DMS 273 (cell line): ENCODE data around the gene ZSWIM3.
"Not testable (repeated sequence)": the region's sequence is repeated elsewhere in the genome, so short reads cannot be mapped to it uniquely, and the experiment has no call there.

Experiments used
- DNase-seq: peaks from one replicate; lab custom pipeline; 2025; ENCODE audit not compliant: unreplicated experiment; lab: John Stamatoyannopoulos, UW

Gene ZSWIM3

GRCh38 chr20:45890077-45890984 is 32.9 kb downstream of the ZSWIM3 start:
- peak; percentile 69 for DNase-seq

GRCh38 chr20:45890985-45891983 is 33.9 kb downstream of the ZSWIM3 start, which contains the start of the genes CTSA and NEURL2:
Gene CTSA, plus strand, starts transcription at chr20:45891335. Its CDS starts 234 bp downstream, at chr20:45891569.
Gene NEURL2, minus strand, starts transcription at chr20:45891208. Its CDS starts 217 bp downstream, at chr20:45890991.
- DNase-seq, result peak; percentile 96

GRCh38 chr20:45892049-45892825 is 34.8 kb downstream of the ZSWIM3 start:
- DNase-seq, result peak; percentile 56

GRCh38 chr20:45892828-45893500 is 35.5 kb downstream of the ZSWIM3 start:
- DNase-seq, result no peak

- DNase-seq, result no peak
Observed at GRCh38 chr20:45893831-45894230, 36.4 kb downstream of the ZSWIM3 start.

- DNase-seq, result no peak
Observed at GRCh38 chr20:45894797-45895196, 37.4 kb downstream of the ZSWIM3 start.

- no peak for DNase-seq
Observed at GRCh38 chr20:45896641-45897161, 39.3 kb downstream of the ZSWIM3 start.

GRCh38 chr20:45897289-45897688 is 39.9 kb downstream of the ZSWIM3 start:
- no peak for DNase-seq

GRCh38 chr20:45897692-45898091 is 40.3 kb downstream of the ZSWIM3 start:
- no peak for DNase-seq

- no peak for DNase-seq
Observed at GRCh38 chr20:45898285-45898684, 40.9 kb downstream of the ZSWIM3 start.

- no peak for DNase-seq
Observed at GRCh38 chr20:45899046-45899835, 41.8 kb downstream of the ZSWIM3 start.

- DNase-seq, result not testable (repeated sequence)
Observed at GRCh38 chr20:45901332-45901731, 43.9 kb downstream of the ZSWIM3 start.

- DNase-seq, result no peak
Observed at GRCh38 chr20:45902199-45902701, 44.8 kb downstream of the ZSWIM3 start.

- DNase-seq, result no peak
Observed at GRCh38 chr20:45904583-45905504, 47.4 kb downstream of the ZSWIM3 start.

- no peak for DNase-seq
Observed at GRCh38 chr20:45905505-45906079, 48.2 kb downstream of the ZSWIM3 start.

GRCh38 chr20:45907219-45907948 is 50.0 kb downstream of the ZSWIM3 start:
- DNase-seq, result no peak

- no peak for DNase-seq
Observed at GRCh38 chr20:45908084-45908483, 50.7 kb downstream of the ZSWIM3 start.
